NCI-H2107 treated with DMSO at 0.1 percent for 48 hours (cell line): ENCODE measurements around the gene ARL15.

Experiments used
- DNase-seq: peaks from one replicate; lab custom pipeline; 2025; ENCODE audit not compliant: unreplicated experiment; lab: John Stamatoyannopoulos, UW

Gene ARL15

DNA sequence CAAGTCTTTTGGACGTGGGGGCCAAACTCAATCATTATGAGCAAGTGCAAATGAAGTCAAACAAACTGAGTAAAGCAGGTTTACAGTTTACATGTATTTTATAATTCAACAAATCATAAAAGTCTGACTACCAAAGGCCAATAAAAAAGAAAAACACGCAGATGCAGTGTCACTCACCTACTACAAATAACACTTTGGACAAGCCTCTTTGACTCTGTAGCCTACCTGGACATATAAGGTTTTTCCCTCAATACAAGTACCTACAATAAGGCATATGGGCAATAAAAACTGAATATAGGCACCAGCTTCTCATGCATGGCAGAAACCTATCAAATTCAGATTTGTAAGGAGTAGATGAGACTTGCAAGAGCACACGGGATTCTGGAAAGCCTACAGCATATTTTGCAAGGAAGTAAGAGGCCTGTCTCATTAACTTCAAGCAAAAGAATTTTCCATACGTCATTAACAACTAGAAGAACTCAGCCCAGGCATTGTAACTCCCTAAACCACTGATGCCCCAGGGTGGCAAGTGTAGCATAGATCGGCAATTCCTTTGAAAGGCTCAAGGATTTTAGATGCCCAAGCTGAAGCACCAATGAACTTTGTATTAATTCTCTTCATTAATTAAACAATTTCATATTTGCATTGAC, 21.7 kb downstream of the ARL15 start:
- no peak for DNase-seq

DNA sequence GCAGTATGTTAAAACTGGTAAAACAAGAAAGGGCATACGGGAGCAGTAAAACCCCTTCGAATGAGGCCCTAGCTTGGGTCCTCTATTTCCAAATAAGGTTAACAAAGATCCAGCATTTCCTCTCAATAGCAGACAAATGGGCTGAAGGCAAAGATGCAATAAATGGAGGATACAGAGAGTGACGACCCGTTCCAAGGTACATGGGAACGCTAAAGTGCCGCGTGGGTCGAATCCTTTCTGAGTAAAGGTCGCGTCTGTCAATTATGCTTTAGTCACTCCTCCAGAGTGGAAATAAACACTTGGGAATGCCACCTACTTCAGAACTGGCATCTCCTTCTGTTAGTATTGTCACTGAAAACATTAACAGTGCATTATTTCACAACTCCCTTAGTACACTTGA, 24.7 kb downstream of the ARL15 start:
- DNase-seq, result no peak

- no peak for DNase-seq
Observed at GRCh38 chr5:54284586-54284985, 25.8 kb downstream of the ARL15 start.

GRCh38 chr5:54282876-54283275, 27.5 kb downstream of the ARL15 start:
- DNase-seq, result no peak

DNA sequence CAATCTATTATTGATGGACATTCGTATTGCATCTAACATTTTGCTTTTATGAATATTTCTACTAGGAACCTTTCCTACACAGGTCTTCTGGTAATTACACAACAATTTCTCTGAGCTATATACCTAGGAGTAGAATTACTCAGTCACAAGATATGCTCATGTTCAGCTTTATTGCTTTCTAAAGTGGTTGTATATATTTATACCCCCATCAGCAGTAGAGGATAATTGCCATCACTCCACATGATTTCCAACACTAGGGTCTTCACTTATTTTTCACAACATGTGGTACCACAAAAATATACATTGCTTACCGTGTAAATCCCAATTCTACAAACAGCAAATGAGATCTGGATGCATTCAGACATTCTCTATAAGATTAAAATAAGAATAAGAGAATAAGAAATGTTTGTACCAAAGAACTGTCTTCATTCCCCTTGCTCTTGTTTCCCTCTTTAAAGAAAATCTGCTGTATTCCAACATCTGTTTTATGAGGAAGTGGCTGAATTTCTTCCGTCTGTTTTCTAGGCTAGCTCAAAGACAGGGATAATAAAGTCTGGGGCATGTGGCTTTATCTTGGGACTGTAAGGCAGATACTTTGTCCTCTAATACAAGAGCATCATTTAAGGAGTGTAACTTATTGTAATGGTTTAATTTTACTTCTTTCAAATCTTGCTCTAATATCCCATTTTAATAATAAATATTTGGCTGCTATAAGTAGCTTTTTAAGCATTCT, 28.2 kb downstream of the ARL15 start:
- DNase-seq, result no peak

- DNase-seq, result no peak
Observed at GRCh38 chr5:54279960-54280359, 30.4 kb downstream of the ARL15 start.

DNA sequence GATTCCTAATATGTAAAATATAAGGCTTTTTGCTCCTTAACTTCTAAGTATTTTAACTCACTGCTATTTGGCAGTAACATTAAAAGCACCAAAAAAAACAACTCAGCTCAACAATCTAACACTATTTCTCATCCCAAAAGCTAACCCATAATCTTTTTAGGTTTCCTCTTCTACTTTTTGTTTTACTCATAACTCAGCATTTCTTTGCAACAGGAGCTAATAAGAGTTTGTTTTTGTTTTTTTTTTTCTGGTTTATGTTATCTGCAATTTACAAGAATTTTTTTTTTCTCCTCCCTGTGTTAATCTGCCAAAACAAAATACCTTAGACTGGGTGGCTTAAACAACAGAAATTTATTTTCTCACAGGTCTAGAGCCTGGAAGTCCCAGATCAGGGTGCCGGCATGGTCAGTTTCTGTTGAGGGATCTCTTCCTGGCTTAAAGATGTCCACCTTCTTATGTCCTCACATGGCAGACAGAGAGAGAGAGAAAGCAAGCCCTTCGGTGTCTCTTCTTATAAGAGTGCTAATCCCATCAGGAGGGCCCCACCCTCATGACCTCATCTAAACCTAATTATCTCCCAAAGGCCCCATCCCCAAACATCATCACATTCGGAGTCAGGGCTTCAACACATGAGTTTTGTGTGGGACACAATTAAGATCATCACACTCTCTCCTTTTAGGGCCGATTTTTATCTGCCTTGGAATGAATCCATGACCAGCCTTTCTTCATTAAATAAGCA, 31.2 kb downstream of the ARL15 start:
- DNase-seq, result no peak

- DNase-seq, result no peak
Observed at GRCh38 chr5:54278036-54278830, 32.1 kb downstream of the ARL15 start.

- no peak for DNase-seq
Observed at GRCh38 chr5:54276048-54276447, 34.3 kb downstream of the ARL15 start.

DNA sequence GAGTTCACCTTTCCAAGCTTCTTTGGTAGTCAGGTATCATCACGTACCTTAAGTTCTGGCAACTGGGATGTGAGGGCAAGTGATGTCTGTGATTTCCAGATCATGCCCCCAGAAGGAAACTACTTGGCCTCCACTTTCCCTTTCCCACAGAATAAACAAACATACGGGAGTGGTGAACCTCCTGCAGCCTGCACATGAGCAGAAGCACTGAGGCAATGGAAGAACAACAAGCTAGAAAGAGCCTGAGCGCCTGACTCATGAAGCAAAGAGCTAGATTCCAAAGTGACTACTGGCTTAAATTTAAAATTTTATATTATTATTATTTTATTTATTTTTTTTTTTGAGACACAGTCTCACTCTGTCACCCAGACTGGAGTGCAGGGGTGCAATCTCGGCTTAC, 35.0 kb downstream of the ARL15 start:
- DNase-seq, result no peak

- no peak for DNase-seq
Observed at GRCh38 chr5:54274944-54275343, 35.4 kb downstream of the ARL15 start.

DNA sequence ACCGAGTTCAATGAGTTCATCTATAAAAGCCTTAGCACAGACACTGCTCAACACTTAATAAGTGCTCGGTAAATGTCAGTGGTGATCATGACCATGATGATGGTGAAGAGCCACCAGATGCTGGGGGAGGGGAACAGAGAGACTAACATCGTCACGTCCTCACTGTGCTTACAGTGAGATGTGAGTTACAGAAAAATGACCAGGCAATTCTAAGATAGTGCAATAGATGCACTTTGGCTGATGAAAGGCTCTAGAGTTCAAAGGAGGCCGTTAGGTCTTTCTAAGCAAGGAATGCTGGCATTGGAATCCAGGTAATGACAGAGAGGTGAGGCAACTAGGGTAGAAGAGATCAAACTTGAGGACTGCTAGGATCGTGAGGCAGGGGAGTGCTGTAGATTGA, 36.7 kb downstream of the ARL15 start:
- DNase-seq, result no peak

GRCh38 chr5:54272746-54273145, 37.6 kb downstream of the ARL15 start:
- DNase-seq, result no peak

- no peak for DNase-seq
Observed at GRCh38 chr5:54270326-54270725, 40.0 kb downstream of the ARL15 start.

DNA sequence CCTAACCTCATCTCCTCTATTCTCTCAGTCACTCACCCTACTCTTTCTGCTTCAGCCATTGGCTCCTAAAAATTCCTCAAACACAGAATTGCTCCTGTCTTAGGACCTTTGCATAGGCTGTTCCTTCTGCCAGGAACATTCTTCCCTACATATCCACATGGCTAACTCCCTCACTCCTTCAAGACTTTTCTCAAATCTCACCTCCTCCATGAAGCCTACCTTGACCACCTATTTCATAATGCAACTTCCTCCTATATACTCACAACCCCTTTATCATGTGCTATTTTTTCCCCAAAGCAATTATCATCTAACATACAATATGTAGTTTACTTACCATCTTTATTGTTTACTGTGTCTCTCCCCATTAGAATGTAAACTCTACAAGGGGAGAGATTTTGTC, 45.8 kb downstream of the ARL15 start:
- no peak for DNase-seq

- DNase-seq, result no peak
Observed at GRCh38 chr5:54263447-54263846, 46.9 kb downstream of the ARL15 start.

DNA sequence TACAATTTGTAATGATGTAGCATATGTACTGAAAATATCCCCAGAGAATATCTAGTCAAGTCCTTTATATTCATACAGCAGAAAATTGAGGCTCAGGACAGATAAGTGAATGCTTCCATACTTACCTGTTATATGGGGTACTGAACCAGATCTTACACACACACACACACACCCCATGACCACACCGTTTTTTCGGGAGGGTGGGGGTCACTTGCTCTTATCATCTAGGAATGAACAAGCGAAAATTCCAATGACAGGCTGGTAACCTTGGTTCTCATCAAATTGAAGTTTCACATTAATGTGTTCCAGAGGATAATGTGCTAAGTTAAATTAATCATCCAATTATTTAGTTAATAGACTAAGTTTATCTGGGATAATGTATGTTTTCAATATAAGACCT, 48.8 kb downstream of the ARL15 start:
- no peak for DNase-seq

GRCh38 chr5:54259981-54260380, 50.4 kb downstream of the ARL15 start:
- DNase-seq, result no peak

GRCh38 chr5:54259090-54259489, 51.3 kb downstream of the ARL15 start:
- no peak for DNase-seq

GRCh38 chr5:54257366-54258118, 52.8 kb downstream of the ARL15 start:
- DNase-seq, result peak; percentile 79
